ENCODE results near the gene PPP1R12B. TPM values are rescaled to one million over a fixed set of nuclear protein-coding genes. Genes with fewer than 3 reads are reported as not detected.
"Not testable (repeated sequence)": the region's sequence is repeated elsewhere in the genome, so short reads cannot be mapped to it uniquely, and the experiment has no call there.

PPP1R12B gene
- polyA plus RNA-seq, 1 experiment: 38.6 TPM

GRCh38 chr1:202603435-202603834 lies 254.9 kb downstream of the PPP1R12B start:
- H3K9me3 ChIP-seq (ENCODE audit: control insufficient read depth, insufficient read depth, low read length): no peaks in the 10 kb centered on the region
- no peak for DNase-seq (ENCODE audit: low read depth, low spot score)
- H3K27ac ChIP-seq (ENCODE audit: low read depth, low read length): no peak overlapping the region
- ChIA-PET POLR2A (no interaction called here), CTCF (interaction anchor here (1.0 to 5.7 kb wide), 3 partner anchors 16 to 140 kb away, joined by 3 to 38 read pairs (median 3); no protein-coding TSS in a partner anchor)
- H3K27me3 ChIP-seq (ENCODE audit: control insufficient read depth, insufficient read depth, low read length): no peaks in the 10 kb centered on the region
- H3K4me3 ChIP-seq (ENCODE audit: low read depth, low read length): no peak overlapping the region
- TF ChIP-seq CTCF (IDR thresholded peaks at IDR 0.05; ENCODE audit: low read depth, low read length): no peak

- DNase-seq (ENCODE audit: low read depth, low spot score): no peak
- no peak for TF ChIP-seq CTCF (IDR thresholded peaks at IDR 0.05; ENCODE audit: low read depth, low read length)
- Histone ChIP-seq H3K9me3 (ENCODE audit: control insufficient read depth, insufficient read depth, low read length) (no peaks in the 10 kb centered on the region), H3K27me3 (ENCODE audit: control insufficient read depth, insufficient read depth, low read length) (no peaks in the 10 kb centered on the region), H3K27ac (ENCODE audit: low read depth, low read length) (no peak overlapping the region), H3K4me3 (ENCODE audit: low read depth, low read length) (no peak overlapping the region)
- POLR2A ChIA-PET: no interaction called here
- CTCF ChIA-PET: no interaction called here
These were observed 257.0 kb downstream of the PPP1R12B start for GRCh38 chr1:202605515-202605914.

GRCh38 chr1:202612036-202612435 lies 263.5 kb downstream of the PPP1R12B start:
- DNase-seq (ENCODE audit: low read depth, low spot score); H3K9me3 ChIP-seq (ENCODE audit: control insufficient read depth, insufficient read depth, low read length); H3K27me3 ChIP-seq (ENCODE audit: control insufficient read depth, insufficient read depth, low read length); POLR2A ChIA-PET; H3K27ac ChIP-seq (ENCODE audit: low read depth, low read length); H3K4me3 ChIP-seq (ENCODE audit: low read depth, low read length): not testable (repeated sequence)
- CTCF ChIA-PET: interaction anchor here (1.1 kb wide), 1 partner anchor 12 kb away, joined by 4 read pairs; no protein-coding TSS in a partner anchor

- POLR2A ChIA-PET: no interaction called here
- H3K4me3 ChIP-seq (ENCODE audit: low read depth, low read length): no peak overlapping the region
- no peak overlapping the region for H3K27ac ChIP-seq (ENCODE audit: low read depth, low read length)
- no peaks in the 10 kb centered on the region for H3K9me3 ChIP-seq (ENCODE audit: control insufficient read depth, insufficient read depth, low read length)
- CTCF ChIA-PET: interaction anchor here (0.6 to 2.5 kb wide), 4 partner anchors 112 to 493 kb away, joined by 3 to 12 read pairs (median 4); no protein-coding TSS in a partner anchor
- no peaks in the 10 kb centered on the region for H3K27me3 ChIP-seq (ENCODE audit: control insufficient read depth, insufficient read depth, low read length)
- TF ChIP-seq CTCF (IDR thresholded peaks at IDR 0.05; ENCODE audit: low read depth, low read length): no peak
- no peak for DNase-seq (ENCODE audit: low read depth, low spot score)
These were observed 265.1 kb downstream of the PPP1R12B start for GRCh38 chr1:202613571-202613970.

GRCh38 chr1:202614363-202615207 lies 266.1 kb downstream of the PPP1R12B start:
- POLR2A ChIA-PET: interaction anchor here (1.2 kb wide), 1 partner anchor 36 kb away, joined by 3 read pairs; no protein-coding TSS in a partner anchor
- H3K27me3 ChIP-seq (ENCODE audit: control insufficient read depth, insufficient read depth, low read length); H3K9me3 ChIP-seq (ENCODE audit: control insufficient read depth, insufficient read depth, low read length); DNase-seq (ENCODE audit: low read depth, low spot score); H3K4me3 ChIP-seq (ENCODE audit: low read depth, low read length): not testable (repeated sequence)
- TF ChIP-seq CTCF (IDR thresholded peaks at IDR 0.05; ENCODE audit: low read depth, low read length): peak; percentile 45
- peak overlapping the region; percentile 47 for H3K27ac ChIP-seq (ENCODE audit: low read depth, low read length)
- CTCF ChIA-PET: interaction anchor here (0.7 to 2.5 kb wide), 8 partner anchors 13 to 155 kb away, joined by 3 to 12 read pairs (median 6); no protein-coding TSS in a partner anchor

GRCh38 chr1:202615208-202615500 lies 266.7 kb downstream of the PPP1R12B start:
- H3K27me3 ChIP-seq (ENCODE audit: control insufficient read depth, insufficient read depth, low read length); H3K4me3 ChIP-seq (ENCODE audit: low read depth, low read length); H3K9me3 ChIP-seq (ENCODE audit: control insufficient read depth, insufficient read depth, low read length); DNase-seq (ENCODE audit: low read depth, low spot score): not testable (repeated sequence)
- H3K27ac ChIP-seq (ENCODE audit: low read depth, low read length): peak overlapping the region; percentile 47
- ChIA-PET CTCF (interaction anchor here (0.8 to 2.5 kb wide), 6 partner anchors 15 to 151 kb away, joined by 4 to 12 read pairs (median 6); no protein-coding TSS in a partner anchor), POLR2A (interaction anchor here (1.2 kb wide), 1 partner anchor 37 kb away, joined by 3 read pairs; no protein-coding TSS in a partner anchor)

All from AG04450 (cell line).